Measurements from ENCODE around the gene TSR3. TPM values are rescaled to one million over a fixed set of nuclear protein-coding genes. Genes with fewer than 3 reads are reported as not detected.

Gene TSR3
- total RNA-seq, 2 donors from 2014 or later = 64.9 to 67.4 TPM

GRCh38 chr16:1346422-1347285 lies 5.0 kb downstream of the TSR3 start:
- no peak overlapping the region for H3K9ac ChIP-seq (ENCODE audit: extremely low read depth, low read length, poor library complexity, severe bottlenecking)
- peaks cover 17% of the 10 kb centered on the region for H3K36me3 ChIP-seq (ENCODE audit: control insufficient read depth, insufficient read depth, low read length)
- no peaks in the 10 kb centered on the region for H3K9me3 Mint-ChIP-seq
- no peaks in the 10 kb centered on the region for H3K27me3 Mint-ChIP-seq (ENCODE audit: insufficient read depth)
- H3K4me3 ChIP-seq (ENCODE audit: low read length) = no peak overlapping the region
- no peak overlapping the region for H3K27ac Mint-ChIP-seq
- DNase-seq = no peak
- no peak overlapping the region for H3K4me3 Mint-ChIP-seq
- no peaks in the 10 kb centered on the region for H3K9me3 ChIP-seq (ENCODE audit: control insufficient read depth, low read length)
- peaks cover 10% of the 10 kb centered on the region for H3K36me3 Mint-ChIP-seq (ENCODE audit: low read depth)
- no peak overlapping the region for H3K27ac ChIP-seq (ENCODE audit: low read depth, low read length)
- TF ChIP-seq CTCF (conservative IDR thresholded peaks at IDR 0.05) = no peak
- peaks cover 21% of the 10 kb centered on the region for H3K27me3 ChIP-seq (ENCODE audit: control insufficient read depth, insufficient read depth, low read length, poor library complexity, severe bottlenecking)
- WGBS, 2 experiments (ENCODE audit: insufficient coverage in 1 of 2, insufficient read length in 1 of 2) = 80 to 88% methylated on average over 17 to 34 of the region's 34 CpGs
- H3K4me1 ChIP-seq (ENCODE audit: control insufficient read depth, insufficient read depth, low read length) = no peaks in the 10 kb centered on the region
- no peaks in the 10 kb centered on the region for H3K4me1 Mint-ChIP-seq

GRCh38 chr16:1345651-1346421 lies 5.8 kb downstream of the TSR3 start:
- H3K27me3 ChIP-seq (ENCODE audit: control insufficient read depth, insufficient read depth, low read length, poor library complexity, severe bottlenecking) = peaks cover 22% of the 10 kb centered on the region
- no peak for TF ChIP-seq CTCF (conservative IDR thresholded peaks at IDR 0.05)
- Mint-ChIP-seq H3K9me3 (no peaks in the 10 kb centered on the region), H3K36me3 (ENCODE audit: low read depth) (peaks cover 10% of the 10 kb centered on the region), H3K27ac (no peak overlapping the region), H3K4me1 (no peaks in the 10 kb centered on the region), H3K27me3 (ENCODE audit: insufficient read depth) (no peaks in the 10 kb centered on the region), H3K4me3 (no peak overlapping the region)
- H3K4me3 ChIP-seq (ENCODE audit: low read length) = no peak overlapping the region
- H3K36me3 ChIP-seq (ENCODE audit: control insufficient read depth, insufficient read depth, low read length) = peaks cover 17% of the 10 kb centered on the region
- DNase-seq = no peak
- WGBS, 2 experiments (ENCODE audit: insufficient coverage in 1 of 2, insufficient read length in 1 of 2) = 87 to 90% methylated on average over 23 to 29 of the region's 31 CpGs
- no peak overlapping the region for H3K27ac ChIP-seq (ENCODE audit: low read depth, low read length)
- H3K4me1 ChIP-seq (ENCODE audit: control insufficient read depth, insufficient read depth, low read length) = no peaks in the 10 kb centered on the region
- H3K9me3 ChIP-seq (ENCODE audit: control insufficient read depth, low read length) = no peaks in the 10 kb centered on the region
- no peak overlapping the region for H3K9ac ChIP-seq (ENCODE audit: extremely low read depth, low read length, poor library complexity, severe bottlenecking)

GRCh38 chr16:1345087-1345486 lies 6.6 kb downstream of the TSR3 start:
- no peak for DNase-seq
- H3K9ac ChIP-seq (ENCODE audit: extremely low read depth, low read length, poor library complexity, severe bottlenecking) = no peak overlapping the region
- H3K27ac ChIP-seq (ENCODE audit: low read depth, low read length) = no peak overlapping the region
- Mint-ChIP-seq H3K27me3 (ENCODE audit: insufficient read depth) (no peaks in the 10 kb centered on the region), H3K36me3 (ENCODE audit: low read depth) (peaks cover 7% of the 10 kb centered on the region), H3K27ac (no peak overlapping the region), H3K9me3 (no peaks in the 10 kb centered on the region), H3K4me3 (no peak overlapping the region), H3K4me1 (no peaks in the 10 kb centered on the region)
- H3K27me3 ChIP-seq (ENCODE audit: control insufficient read depth, insufficient read depth, low read length, poor library complexity, severe bottlenecking) = peaks cover 22% of the 10 kb centered on the region
- no peak for TF ChIP-seq CTCF (conservative IDR thresholded peaks at IDR 0.05)
- 73 to 93% methylated on average over 2 to 9 of the region's 11 CpGs for WGBS, 2 experiments (ENCODE audit: insufficient coverage in 1 of 2, insufficient read length in 1 of 2)
- H3K36me3 ChIP-seq (ENCODE audit: control insufficient read depth, insufficient read depth, low read length) = peaks cover 16% of the 10 kb centered on the region
- H3K4me1 ChIP-seq (ENCODE audit: control insufficient read depth, insufficient read depth, low read length) = no peaks in the 10 kb centered on the region
- no peak overlapping the region for H3K4me3 ChIP-seq (ENCODE audit: low read length)
- H3K9me3 ChIP-seq (ENCODE audit: control insufficient read depth, low read length) = no peaks in the 10 kb centered on the region

Measured in endodermal cell (in vitro differentiated cells).